GM19324 (cell line): Measurements from ENCODE around the gene MAP7.

Experiments
- ATAC-seq: cut with Tn5 transposase; IDR thresholded peaks from one replicate; pipeline ENCODE4 v1.9.1; 2021; ENCODE audit warnings: mild to moderate bottlenecking, moderate library complexity; ENCODE audit not compliant: unreplicated experiment, low FRiP score

Gene MAP7

DNA sequence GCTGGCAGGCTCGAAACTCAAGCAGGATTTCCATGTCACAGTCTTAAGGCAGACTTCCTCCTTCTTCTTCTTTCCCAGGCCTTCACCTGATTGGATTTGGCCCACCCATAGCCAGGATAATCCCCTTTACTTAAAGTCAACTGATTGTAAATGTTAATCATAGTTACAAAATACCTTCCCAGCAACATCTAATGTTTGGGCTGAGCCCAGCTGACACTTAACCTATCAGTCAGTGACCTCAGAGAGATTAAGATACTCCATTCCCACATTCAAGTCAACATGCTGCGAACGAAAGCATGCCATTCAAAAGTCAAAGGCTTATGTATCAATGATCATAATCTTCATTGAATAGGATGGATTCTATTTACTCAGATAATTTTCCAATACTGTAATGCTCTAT lies 16.0 kb downstream of the MAP7 start:
- no peak for ATAC-seq

DNA sequence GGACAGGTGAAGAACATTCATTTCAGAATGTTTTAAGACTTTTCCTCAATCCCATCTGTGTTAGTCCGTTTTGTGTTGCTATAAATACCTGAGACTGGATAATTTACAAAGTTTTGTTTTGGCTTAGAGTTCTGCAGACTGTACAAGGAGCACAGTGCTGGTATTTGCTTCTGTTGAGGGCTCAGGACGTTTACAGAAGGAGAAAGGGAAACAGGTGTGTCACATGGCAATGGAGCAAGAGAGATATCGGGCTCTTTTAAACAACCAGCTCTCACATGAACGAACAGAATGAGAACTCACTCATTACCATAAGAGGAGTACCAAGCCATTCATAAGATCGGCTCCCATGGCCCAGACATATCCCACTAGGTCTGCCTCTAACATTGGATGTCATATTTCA lies 16.7 kb downstream of the MAP7 start:
- ATAC-seq, result no peak

DNA sequence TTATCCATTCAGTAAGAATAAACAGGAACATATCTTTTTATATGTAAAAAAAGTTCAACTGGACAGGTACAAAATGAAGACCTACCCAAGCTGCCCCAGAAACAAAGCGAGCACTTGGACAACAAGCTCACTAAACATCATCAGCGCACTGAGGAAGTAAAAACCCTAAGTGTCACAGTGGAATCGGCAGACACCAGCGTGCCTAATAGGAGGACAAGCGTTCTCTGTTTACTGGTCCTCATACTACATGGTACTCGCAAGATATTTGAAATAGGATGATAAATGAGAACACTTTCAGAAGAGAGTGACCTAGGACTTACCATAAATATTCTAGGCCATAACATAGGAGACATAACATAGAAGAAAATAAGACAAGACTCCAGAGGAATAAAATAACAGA lies 18.2 kb downstream of the MAP7 start:
- ATAC-seq, result no peak

DNA sequence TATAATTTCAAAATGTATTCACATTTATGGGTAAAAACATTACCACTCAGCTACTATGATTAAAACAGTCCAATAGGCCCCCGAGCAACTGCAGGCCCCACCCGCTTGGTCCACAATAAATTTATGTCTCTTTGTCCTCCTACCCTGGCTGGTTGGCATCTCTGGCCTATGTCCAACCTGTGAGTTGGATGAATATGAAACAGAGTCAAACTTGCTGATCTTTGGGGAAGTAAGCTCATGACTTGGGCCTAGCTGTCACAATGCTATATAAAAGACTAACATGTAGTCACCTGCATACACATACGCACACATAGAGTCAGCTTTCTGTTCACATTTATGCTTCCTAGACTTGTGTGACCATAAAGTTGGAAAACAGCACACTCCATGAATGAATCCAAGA lies 20.5 kb downstream of the MAP7 start:
- no peak for ATAC-seq

DNA sequence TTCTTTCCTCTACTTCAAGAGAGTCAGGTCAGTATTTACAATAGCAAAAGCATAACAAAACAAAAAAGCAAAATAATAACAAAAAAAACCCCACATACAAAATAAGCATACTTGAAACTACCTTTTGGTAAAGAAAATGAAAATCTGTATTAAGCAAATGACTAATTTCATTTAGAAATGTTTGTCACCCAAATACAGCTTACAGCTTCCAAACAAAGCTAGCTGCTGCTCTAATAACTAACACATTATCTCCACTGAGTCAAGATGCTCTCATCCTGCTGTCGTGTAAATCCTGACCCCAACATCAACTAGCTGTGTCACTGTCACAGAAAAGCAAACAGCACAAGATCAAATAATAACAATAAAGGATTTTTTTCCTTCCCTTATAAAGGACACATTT lies 21.7 kb downstream of the MAP7 start:
- ATAC-seq, result no peak

DNA sequence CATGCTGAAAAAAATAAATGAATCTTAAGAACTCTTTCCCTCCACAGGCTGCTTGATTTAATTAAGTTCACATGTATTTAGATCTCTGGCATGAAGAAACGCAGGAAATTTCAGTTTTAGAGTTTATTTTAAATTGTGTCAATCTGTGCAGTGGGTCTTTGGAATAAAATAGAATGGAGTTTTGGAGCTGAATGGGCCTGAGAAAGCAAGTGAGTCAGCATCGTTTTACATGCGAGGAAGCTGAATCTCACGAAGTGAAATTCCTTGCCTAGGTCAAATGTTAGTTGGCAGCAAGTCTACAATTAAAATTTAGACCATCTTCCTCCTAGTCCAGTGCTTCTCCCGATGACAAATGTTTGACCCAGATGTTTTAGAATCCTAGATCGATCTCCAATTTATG lies 22.4 kb downstream of the MAP7 start:
- ATAC-seq, result no peak

DNA sequence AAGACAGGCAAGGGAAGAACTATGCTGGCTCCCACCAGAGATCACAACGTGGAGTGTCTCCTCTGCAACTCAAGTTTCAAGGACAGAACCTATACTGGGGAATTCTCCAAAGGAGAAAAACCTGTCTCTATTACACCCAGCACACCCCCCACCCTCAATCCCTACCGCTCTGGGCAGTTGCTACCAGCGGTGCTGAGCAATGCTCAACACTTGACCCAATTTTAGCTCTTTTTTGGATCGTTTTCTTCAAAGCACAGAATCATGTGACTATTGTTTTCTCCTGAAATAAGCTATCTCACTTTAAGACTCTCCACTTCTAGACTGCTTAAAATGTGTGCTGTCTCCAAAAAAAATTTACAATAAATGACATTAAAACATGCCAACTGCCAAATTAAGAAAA lies 23.3 kb downstream of the MAP7 start:
- ATAC-seq, result no peak

DNA sequence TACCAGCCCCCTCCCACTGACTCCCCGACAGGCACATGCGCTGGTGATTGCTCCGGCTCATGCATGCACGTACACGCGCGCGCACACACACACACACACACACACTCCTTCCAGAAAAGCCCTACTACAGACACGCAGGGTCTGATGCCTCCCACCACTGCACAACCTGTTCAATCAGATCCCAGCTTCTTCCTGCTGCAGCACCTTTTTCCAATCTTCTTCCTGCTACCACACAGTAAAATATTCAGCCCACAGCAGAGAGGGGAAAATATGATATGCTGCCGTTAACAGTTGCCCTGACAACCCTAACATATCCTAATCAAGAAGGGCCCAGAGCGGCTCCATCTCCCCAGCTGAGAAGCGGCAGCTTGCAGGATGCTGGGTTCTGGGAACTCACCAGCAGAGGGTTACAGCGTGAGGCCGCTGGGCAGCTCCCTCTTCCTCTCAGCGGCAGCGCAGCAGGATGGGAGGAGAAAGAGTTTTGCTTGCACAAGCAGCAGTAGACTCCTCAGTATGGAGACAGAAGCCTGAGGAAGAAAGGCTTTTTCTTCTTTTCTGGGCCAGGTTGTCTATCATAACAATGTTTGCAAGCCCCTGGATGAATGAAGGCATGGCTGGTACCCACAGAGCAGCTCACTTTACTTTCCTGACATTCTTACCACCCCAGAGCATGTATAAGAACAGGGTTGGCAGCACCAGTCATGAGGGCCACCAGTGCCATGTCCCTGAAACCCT lies 23.9 kb downstream of the MAP7 start:
- ATAC-seq, result no peak

DNA sequence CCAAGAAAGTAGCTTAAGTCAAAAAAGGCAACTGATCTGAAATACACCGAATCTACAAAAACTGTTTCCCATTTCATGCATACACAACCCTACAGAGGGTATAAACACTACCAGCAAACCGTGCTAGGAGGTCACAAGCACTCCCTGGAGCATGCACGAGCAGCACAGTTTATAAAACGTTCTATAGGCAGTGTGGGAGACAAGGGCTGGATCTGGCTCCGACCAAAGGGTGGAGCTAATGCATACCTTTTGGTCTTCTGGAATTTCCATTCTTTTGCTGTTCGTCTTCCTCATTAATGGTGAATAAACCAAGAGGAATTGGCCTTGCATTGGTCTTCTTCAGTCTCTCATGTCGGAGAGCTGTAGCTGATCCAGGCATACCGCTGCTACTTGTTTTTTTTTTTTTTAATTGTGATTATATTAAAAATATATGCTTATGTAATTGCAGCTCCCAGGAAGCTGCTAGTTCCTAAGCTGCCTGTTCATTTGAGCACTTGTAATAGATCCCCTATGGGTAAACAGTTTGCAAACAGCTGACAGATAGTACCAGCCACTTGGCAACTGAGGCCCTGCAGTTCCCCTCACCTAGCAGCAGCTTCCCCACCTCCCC lies 24.5 kb downstream of the MAP7 start:
- ATAC-seq, result no peak

DNA sequence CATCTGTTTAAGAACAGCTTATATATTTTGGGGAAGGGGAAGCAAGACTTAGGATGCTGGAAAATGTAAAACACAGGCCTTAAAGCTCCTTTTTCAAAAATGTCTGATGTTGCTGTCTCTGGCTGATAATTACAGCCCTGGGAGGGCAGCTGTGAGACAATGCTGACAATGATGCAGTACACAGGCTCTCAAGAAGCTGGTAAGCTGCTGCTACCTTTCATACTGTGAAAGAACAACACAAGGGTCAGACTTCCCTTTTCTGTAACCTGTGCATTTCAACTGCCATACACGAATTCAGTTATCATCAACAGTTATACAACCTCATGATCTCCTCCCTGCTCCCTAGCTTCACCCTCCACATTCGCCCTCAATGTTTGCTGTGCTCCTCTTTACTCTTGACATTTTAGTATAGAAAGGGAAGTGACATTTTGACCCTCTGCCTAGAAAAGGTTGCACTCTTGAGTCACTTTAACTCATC lies 25.2 kb downstream of the MAP7 start:
- no peak for ATAC-seq

DNA sequence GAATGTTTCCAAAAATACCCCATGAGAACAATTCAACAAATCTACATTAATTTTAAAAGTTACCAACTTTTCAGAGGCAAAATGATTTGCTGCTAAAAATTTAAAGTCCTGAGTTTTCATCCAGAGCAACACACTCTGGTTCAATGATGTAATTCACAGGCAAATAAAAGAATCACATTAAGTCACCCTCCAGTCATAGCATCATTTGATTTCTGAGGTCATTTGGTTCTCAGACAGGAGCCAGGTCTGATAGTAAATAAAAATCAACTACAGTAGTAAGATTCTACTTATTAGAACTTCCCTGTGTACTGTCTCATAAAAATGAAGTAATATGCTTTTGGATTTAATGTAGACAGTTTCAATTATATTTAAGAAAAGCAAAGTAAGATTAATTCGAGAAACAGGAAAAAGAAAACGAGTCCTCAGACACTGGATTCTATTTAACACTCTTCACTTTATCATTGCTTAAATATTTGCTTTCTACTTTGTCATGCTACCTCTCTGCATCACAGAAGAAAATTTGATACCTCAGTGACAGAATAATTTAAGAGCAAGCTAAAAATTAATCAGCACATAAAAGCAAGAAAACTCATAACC lies 25.8 kb downstream of the MAP7 start:
- ATAC-seq, result no peak

DNA sequence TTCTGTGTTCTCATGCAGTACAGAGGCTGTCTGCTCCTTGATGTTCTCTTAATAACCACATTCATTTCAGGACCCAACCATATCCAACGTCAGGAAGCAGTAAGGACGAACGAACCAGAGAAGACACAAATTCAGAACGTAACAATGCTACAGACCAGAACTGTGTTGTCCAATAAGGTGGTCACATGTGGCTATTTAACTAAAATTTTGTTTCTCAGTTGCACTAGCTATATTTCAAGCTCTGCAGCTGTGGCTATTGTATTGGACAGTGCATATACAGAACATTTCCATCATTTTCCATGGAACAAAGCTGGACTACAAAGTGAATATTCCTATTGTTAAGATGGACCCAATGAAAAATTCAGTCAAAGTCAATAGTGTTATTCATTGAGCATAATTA lies 27.0 kb downstream of the MAP7 start:
- ATAC-seq, result no peak

DNA sequence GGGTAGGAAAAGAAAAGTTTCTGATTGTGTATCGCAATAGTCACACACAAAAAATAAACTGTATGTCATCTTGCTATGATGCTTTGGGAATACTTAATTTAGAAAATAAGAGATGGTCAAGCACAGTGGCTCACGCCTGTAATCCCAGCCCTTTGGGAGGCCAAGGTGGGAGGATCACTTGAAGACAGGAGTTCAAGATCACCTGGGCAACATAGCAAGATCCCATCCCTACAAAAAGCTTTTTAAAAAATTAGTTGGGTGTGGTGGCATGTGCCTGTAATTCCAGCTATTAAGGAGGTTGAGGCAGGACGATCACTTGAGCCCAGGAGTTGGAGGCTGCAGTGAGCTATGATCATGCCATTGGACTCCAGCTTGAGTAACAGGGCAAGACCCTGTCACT lies 27.6 kb downstream of the MAP7 start:
- ATAC-seq, result no peak

DNA sequence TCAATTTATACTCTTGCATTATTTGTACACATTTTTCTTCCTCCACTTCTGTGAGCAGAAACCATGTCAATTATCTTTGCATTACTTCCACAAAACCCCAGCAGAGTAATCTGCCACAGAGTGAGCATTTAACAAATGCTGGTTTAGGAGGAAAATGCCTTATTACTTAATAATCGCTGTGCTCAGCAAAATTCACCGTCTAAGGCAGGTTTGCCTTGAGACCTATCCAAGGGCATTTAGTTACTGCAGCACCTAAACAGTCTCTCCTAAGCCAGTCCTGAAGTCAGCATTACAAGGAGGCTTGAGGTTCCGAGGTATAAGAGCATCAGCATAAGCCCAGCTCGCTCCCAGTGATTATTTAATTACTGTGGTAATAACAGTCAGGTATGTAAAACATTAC lies 28.3 kb downstream of the MAP7 start:
- ATAC-seq, result no peak

DNA sequence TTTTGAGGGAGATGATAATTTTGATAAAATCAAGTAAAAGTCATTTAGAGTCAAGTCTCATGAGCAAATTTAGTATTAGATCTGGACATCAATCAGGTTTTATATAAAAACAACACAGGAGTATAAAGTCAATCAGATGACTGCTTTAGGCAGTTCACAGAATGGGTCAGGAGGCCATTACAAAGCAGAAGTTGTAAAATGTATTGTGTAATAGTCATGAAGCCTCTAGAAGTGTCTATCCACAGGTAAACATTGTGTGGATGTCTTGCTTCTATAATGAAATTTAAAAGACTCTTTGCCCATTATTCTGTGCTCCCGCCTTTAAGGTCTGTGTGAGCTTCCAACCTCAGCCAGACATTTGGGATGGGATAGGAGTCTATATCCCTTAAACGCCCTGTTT lies 28.8 kb downstream of the MAP7 start:
- no peak for ATAC-seq

DNA sequence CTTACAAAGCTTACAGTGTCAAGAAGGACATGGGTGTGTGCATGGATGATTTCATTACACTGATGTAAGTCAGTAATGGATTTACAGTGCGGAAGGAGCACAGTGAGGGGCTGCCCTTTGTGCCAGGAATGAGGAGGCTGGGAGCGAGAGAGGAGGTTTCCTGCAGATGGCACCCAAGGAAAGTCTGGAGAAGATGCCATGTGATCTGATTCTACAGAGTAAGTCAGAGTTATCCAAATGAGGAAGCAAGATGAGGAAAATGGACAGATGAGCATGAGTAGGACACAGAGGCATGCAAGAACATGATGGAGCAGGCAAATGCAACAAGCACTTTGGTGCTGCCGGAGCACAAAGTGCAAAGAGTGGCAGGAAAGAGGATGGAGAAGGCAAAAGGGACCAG lies 29.7 kb downstream of the MAP7 start:
- ATAC-seq, result no peak

DNA sequence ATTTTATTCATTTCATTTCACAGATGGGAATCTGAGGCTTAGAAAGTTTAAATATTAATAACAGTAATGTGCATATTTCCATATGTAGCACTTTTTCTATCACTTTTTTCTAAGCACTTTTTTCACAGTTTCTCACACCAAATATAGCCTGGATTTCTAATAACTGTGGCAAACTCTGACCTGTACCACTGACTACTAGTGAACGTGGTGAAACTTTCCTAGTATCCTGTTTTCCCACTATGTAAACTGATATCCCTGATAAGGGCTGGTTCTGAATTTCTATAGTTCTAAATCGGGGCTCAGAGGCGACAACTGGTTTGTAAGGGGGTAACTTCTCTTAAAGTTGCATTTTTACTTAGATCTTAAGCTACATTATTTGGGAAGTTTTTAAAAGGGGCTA lies 32.6 kb downstream of the MAP7 start:
- ATAC-seq, result no peak

DNA sequence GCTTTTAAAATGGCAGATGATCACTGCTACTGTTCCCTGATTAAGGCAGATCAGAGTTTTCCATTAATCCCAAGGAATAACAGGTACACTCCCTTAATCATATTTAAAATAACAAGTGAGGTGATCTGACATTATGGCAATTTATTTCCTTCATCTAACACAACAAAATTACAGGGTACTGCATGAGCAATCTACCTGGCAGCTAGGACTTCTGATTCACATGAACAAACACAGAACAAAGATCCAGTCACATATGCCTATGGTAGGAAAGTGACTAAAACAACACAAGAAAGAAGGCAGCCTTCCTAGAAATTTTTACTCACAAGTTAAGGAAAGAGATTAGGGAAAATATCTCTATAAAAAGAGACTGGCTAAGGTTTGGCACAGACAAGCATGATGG lies 33.2 kb downstream of the MAP7 start:
- no peak for ATAC-seq

DNA sequence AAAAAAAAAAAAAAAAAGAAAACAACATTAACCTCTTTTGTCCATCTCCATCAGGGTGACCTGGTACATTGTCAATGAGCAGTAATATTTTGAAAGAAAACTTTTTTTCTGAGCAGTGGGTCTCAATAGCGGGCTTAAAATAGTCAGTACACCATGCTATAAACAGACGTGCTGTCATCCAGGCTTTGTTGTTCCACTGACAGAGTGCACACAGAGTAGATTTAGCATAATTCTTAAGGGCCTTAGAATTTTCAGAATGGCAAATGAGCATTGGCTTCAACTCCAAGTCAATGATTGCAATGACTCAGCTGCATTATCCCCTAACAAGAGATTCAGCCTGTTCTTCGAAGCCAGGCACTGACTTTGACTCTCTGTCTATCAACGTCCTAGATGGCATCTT lies 35.6 kb downstream of the MAP7 start:
- ATAC-seq, result no peak

DNA sequence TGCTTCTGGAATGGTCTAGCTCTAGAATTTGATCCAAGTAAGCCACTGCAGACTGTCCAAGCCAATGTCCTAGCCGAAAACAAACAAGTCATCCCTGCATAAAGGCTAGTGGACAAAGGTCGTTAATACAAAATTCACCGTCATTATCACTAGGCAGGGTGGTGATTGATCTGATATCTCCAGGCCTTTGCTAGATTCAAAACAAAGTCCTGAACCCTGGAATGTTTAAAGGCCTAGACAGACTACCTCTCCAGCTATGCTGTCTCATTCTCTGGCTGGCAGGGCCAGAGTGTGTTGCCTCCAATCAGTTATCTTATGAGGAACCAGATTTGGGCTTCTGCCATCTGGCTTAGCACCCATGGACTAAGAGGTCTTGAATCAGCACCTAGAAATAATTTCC lies 38.3 kb downstream of the MAP7 start:
- no peak for ATAC-seq

DNA sequence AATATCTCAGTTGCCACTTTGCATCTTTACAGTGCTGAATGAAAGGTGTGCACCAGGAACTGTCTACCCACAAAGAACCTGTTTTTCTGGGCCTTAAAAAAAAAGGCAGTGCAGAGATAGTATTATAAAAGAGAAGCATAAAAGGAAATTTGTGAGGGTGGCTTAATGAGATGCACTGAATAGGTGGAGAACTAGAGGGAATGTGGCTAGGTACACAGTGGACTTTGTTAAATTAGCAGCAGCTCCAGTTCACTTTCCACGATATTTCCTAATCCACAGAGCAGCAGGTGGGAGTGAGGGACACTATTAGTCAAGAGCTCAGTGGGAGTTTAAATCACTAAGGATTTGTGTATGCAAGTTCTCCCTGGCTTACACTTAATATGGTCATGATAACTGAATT lies 38.8 kb downstream of the MAP7 start:
- ATAC-seq, result no peak

DNA sequence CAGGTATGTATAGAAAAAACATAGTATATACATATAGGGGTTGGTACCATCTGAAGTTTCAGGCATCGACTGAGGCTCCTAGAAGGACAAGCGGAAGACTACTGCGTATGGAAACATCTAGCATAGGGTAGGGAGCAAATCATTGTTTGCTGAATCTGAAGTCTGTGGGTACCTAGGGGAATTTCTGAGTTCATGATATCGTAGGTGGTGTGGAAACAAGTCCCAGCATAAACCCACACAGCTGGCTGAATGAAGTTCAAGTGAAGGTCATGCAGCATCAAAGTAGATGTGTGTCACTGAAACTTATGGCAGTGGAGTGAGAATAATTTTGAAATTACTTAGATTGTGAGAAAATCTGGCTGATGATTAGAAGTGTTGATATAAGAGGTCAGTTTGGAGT lies 39.4 kb downstream of the MAP7 start:
- no peak for ATAC-seq
